HG03571 (cell line): ENCODE results near the gene RIOK1.
"Not testable (repeated sequence)": the region's sequence is repeated elsewhere in the genome, so short reads cannot be mapped to it uniquely, and the experiment has no call there.

ENCODE experiments used
- ATAC-seq: cut with Tn5 transposase; IDR thresholded peaks from one replicate; pipeline ENCODE4 v1.9.1; 2021; ENCODE audit not compliant: unreplicated experiment

RIOK1 gene

GRCh38 chr6:7389451-7390225 lies at the start of gene RIOK1, which contains the start of gene CAGE1:
Gene RIOK1, plus strand, starts transcription at chr6:7389808. Its CDS starts 195 bp downstream, at chr6:7390003.
Gene CAGE1, minus strand, starts transcription at chr6:7389742. Its CDS starts 2,569 bp downstream, at chr6:7387173.
- peak; percentile 96 for ATAC-seq

- ATAC-seq = no peak
Observed at GRCh38 chr6:7341271-7341670, 48.3 kb upstream of the RIOK1 start.

DNA sequence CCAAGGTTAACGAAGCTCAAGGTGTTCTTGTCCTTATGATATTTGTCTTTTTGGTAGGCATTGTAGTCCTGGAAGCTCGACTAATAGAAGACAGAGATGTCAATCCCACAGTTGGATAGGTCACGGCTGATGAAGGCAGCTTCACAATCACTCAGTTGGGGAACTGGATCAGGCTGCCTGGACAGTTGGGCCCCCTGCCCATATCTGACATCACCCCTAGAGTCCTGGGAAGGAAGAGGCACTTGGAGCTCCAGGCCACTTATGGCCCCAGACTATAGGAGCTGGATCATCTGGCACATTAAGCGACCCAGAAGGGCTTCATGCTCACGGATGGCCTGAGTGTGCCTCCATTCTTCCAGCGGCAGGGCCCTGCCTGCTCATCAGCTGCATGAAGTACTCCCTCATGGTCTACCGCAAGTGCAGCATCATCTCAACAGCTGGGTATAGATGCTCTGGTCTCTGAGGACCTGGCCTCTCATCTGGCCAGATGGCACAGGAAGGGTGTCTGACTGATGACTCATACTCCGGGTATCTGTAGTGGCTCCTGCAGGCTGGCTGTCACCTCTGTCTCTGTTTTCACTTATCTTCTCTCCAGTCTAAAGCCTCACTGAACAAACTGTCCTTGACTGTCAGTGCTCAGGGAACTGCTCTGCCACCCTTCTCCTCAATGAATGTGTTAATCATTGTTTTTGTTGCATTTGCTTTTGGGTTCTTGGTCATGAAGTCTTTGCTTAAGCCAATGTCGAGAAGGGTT lies 47.4 kb upstream of the RIOK1 start:
- no peak for ATAC-seq

GRCh38 chr6:7343546-7344475 lies 45.8 kb upstream of the RIOK1 start:
- ATAC-seq = no peak

DNA sequence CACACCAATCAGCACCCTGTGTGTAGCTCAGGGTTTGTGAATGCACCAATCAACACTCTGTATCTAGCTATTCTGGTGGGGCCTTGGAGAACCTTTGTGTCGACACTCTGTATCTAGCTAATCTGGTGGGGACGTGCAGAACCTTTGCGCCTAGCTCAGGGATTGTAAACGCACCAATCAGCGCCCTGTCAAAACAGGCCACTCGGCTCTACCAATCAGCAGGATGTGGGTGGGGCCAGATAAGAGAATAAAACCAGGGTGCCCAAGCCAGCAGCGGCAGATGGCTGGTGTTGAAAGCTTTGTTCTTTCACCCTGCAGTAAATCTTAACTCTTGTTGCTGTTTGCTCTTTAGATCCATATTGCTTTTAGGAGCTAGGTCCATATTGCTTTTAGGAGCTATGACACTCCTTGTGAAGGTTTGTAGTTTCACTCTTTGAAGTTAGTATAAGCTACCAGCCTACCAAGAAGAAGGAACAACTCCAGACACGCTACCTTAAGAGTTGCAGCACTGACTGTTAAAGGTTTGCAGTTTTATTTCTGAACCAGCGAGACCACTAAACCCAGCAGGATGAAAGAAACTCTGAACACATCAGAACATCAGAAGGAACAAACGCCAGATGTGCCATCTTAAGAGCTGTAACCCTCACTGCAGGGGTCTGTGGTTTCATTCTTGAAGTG lies 44.7 kb upstream of the RIOK1 start:
- ATAC-seq = not testable (repeated sequence)

DNA sequence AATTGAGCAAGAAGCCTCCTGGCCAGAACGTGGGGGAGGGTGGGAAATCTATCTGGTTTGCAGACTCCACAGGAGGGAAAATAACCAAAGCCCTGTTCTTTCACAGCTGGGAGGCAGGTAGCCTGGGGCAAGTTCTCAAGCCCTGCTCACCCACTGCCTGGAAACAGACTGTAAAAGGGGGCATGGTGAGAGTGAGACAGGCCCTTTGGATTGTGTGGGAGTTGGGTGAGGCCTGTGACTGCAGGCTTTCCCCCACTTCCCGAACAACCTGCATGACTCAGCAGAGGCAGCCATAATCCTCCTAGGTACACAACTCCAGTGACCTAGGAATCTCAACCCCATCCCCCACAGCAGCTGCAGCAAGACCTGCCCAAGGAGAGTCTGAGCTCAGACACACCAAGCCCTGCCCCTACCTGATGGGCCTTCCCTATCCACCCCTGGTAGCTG lies 42.0 kb upstream of the RIOK1 start:
- ATAC-seq = not testable (repeated sequence)

GRCh38 chr6:7350591-7350990 lies 39.0 kb upstream of the RIOK1 start:
- not testable (repeated sequence) for ATAC-seq

DNA sequence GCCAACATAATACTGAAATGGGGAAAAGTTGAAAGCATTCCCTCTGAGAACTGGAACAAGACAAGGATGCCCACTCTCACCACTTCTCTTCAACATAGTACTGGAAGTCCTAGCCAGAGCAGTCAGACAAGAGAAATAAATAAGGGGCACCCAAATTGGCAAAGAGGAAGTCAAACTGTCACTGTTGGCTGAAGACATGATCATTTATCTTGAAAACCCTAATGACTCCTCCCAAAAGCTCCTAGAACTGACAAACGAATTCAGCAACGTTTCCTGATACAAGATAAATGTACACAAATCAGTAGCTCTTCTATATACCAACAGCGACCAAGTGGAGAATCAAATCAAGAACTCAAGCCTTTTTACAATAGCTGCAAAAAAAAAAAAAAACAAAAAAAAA lies 37.7 kb upstream of the RIOK1 start:
- ATAC-seq = not testable (repeated sequence)

DNA sequence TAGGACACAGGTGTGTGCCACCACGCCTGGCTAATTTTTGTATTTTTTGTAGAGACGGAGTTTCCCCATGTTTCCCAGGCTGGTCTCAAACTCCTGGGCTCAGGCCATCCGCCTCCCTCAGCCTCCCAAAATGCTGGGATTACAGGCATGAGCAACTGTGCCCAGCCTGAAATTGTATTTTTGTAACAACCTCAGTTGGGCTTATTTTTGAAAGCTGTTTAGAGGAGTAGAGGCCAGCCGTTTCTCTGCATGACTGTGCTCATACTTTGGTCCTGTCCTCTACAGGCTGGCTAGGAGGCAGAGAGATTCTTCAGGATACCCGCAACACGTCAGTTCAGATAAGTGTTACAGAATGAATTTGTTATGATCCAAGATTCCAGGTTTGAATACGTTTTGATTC lies 22.2 kb upstream of the RIOK1 start:
- no peak for ATAC-seq

DNA sequence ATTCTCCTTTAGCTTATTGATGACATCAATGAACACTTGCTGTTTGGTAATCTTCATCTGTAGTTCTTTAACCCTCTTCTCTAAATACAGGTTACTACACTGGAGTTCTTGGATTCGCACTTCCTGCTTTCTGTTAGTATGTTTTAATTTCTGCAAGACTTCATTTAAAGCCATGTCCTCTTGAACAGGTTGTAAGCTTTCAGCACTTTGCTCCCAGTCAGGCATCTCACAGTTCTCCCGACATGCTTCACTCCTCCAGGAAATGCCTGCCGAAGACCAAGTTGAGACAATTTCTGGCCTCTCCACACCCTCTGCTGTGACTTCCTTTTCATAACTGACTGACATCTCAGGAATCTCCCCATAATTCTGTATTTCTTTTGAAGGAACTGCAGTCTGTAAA lies 15.9 kb upstream of the RIOK1 start:
- no peak for ATAC-seq

GRCh38 chr6:7377961-7378360 lies 11.6 kb upstream of the RIOK1 start:
- no peak for ATAC-seq

DNA sequence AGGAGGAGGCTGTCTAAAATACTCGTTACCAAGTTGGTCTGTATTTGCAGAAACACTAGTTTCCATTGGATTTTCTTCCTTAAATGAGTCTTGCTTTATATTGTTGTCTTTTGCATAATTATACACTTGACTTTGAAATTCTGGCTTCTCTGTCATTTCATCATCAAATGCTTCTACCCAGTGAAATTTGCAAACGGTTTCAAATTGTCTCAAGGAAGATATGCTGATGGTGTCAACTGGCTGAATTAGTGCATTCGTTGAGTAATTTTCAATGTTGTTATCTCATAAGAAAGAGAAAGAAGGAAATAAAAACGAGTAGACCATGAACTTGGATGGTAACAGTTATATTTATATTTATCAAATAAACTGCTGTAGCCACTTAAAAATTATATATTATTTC lies 10.9 kb upstream of the RIOK1 start:
- ATAC-seq = no peak

GRCh38 chr6:7381092-7381491 lies 8.5 kb upstream of the RIOK1 start:
- ATAC-seq = no peak

DNA sequence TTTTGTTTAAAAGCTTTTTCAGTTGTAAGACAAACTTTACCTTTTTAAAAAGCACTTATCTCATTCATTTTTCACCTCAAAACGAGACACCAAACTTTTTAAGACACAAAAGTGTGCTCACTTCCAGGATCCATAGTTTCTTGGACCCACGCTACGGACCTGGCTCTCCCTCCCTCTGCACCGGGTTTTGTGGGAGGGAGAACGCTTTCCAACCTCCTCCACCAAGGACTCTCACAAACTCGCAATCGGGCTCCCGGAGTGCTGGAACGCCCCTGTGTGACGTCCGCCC lies 502 bp upstream of the RIOK1 start:
- no peak for ATAC-seq

- ATAC-seq = peak; percentile 7
Observed at GRCh38 chr6:7390226-7390878, 744 bp downstream of the RIOK1 start.

DNA sequence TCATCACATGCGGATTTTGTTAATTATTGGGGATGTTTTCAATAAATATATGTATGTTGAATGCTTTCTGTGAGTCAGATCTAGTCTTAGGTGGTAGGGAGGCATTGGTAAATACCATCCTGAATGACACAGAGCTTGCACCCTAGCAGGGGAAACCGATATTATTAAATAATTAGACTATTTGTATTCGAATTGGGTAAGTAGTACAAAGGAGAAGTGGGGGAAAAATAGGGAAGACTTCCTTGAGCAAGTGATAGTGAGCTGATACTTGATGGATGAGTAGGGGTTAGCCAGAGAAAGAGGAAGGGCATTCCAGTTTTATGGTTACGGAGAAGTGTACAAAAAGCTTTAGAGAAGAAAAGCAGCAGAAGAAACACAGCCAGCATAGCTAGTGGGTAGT lies 1.5 kb downstream of the RIOK1 start:
- no peak for ATAC-seq

GRCh38 chr6:7392402-7392801 lies 2.8 kb downstream of the RIOK1 start:
- ATAC-seq = no peak

DNA sequence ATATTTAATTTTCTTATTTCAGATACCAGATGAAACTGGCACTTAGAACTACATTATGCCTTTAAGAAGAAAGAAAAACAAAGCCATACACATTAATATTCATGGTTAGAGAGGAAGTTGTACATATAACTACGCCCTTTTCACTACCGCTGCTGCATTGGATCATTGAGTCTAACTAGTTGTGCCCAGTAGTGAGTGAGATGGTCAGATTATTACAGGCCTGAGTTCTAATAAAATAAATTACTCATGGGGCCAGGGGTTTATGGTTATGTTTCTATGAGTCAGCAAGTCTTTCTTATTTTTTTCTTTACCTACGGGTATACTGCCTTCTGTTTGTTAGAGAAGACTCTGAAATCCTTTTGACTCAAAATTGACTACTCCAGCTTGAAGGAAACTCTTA lies 11.5 kb downstream of the RIOK1 start:
- no peak for ATAC-seq

GRCh38 chr6:7402716-7403115 lies 13.1 kb downstream of the RIOK1 start:
- ATAC-seq = no peak

GRCh38 chr6:7404546-7404945 lies 14.9 kb downstream of the RIOK1 start:
- no peak for ATAC-seq
